ENCODE data around the gene NACC1.

The NACC1 gene

DNA sequence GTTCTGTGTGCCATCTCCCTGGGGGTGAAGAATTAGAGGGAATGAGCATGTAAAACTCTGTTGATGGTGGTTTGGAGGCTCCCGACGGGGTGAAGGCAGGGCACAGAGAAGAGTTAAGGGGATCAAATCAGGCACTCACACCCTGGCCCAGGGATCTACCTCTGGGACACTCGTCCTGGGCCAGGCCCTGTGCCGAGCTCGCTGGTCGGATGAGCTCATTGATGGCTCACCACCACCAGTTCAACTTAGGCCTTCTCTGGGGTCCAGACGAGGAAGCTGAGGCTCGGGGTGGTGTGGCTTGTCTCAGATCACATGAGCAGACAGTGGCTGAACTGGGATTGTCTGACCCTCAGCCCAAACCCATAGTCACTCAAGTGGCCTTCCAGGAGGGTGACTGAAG, 1.6 kb downstream of the NACC1 start:
- TF ChIP-seq, protein P1, sequence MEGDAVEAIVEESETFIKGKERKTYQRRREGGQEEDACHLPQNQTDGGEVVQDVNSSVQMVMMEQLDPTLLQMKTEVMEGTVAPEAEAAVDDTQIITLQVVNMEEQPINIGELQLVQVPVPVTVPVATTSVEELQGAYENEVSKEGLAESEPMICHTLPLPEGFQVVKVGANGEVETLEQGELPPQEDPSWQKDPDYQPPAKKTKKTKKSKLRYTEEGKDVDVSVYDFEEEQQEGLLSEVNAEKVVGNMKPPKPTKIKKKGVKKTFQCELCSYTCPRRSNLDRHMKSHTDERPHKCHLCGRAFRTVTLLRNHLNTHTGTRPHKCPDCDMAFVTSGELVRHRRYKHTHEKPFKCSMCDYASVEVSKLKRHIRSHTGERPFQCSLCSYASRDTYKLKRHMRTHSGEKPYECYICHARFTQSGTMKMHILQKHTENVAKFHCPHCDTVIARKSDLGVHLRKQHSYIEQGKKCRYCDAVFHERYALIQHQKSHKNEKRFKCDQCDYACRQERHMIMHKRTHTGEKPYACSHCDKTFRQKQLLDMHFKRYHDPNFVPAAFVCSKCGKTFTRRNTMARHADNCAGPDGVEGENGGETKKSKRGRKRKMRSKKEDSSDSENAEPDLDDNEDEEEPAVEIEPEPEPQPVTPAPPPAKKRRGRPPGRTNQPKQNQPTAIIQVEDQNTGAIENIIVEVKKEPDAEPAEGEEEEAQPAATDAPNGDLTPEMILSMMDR (conservative IDR thresholded peaks at IDR 0.05): no peak
- no peak for TF ChIP-seq ZFX (IDR thresholded peaks at IDR 0.05)
- H3K27ac ChIP-seq: peak overlapping the region; percentile 95

DNA sequence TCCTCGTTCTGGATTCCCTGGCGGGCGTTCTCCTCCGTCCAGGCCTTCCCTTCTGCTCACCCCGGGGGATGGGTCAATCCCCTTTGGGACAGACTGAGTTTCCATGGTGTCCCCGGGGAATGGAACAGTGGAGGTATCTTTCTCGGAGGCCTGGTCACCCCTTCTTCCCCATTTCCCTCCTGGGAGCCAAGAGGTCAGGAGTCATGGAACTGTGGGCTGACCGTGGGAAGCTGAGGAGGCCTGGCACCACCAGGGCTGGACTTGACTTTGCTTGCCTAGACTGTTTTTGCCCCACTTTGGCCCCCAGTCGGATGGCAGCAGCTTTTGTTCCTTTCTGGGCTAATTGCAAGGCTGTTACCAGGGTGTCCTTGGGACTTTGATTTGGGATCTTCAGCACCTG, 2.0 kb downstream of the NACC1 start:
- peak overlapping the region; percentile 95; the same call in 1 of the 2 replicates for H3K27ac ChIP-seq
- TF ChIP-seq ZFX (IDR thresholded peaks at IDR 0.05): no peak
- TF ChIP-seq, protein P1 (conservative IDR thresholded peaks at IDR 0.05): no peak

DNA sequence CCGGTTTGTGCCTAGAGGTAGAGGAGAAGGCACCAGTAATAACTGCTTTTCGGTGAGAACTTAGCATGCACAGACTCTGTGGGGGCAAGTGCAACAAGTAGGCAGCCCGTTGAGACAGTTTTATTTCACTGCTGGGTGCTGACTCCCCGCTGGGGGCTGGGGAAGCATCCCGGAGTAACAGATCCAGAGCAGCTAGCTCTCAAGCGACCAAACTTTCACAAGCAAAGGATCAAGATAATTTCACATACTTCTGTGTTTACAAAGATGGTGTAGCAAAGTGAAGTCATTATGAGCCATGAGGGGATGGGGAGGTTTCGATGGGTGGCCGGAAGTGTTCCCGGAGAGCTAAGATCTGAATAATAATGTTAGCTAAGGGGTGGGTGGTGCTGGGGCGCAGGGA, 2.8 kb downstream of the NACC1 start:
- TF ChIP-seq ZFX (IDR thresholded peaks at IDR 0.05): no peak
- TF ChIP-seq, protein P1 (conservative IDR thresholded peaks at IDR 0.05): no peak
- H3K27ac ChIP-seq: no peak overlapping the region

DNA sequence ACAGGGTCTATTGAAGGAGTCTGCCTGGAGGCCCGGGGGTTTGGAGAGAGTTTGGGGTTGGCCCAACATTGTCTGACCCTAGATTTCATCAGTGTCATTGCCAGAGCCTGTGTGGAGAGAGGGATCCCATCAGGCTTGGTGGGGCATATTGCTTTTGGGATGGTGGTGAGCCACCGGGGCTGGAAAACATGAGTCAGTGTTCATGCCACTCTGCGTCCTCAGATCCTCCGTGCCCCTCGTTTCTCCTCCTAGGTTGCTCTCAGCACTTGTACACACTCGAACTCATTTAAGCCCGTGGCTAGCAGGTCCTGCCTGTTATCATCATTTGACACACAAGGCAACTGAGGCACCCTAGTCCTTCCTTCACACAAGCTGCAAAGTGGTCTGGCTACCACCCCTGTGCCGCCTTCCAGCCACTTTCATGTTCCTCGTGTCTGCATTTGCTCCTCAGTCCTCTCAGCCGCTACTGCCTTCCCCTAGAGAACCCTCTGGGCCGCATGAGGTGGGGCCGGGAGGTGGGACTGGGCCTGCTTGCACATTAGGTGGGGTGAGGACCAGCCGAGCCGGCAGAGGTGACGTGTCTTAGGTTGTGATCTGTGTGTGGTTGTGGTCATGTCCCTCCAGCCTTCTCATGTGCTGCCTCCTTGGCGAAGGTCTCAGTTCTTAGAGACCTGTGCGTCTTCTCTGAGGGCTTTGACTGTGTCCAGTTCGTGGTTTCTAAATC, 3.6 kb downstream of the NACC1 start:
- no peak for TF ChIP-seq ZFX (IDR thresholded peaks at IDR 0.05)
- TF ChIP-seq, protein P1 (conservative IDR thresholded peaks at IDR 0.05): no peak
- no peak overlapping the region for H3K27ac ChIP-seq

DNA sequence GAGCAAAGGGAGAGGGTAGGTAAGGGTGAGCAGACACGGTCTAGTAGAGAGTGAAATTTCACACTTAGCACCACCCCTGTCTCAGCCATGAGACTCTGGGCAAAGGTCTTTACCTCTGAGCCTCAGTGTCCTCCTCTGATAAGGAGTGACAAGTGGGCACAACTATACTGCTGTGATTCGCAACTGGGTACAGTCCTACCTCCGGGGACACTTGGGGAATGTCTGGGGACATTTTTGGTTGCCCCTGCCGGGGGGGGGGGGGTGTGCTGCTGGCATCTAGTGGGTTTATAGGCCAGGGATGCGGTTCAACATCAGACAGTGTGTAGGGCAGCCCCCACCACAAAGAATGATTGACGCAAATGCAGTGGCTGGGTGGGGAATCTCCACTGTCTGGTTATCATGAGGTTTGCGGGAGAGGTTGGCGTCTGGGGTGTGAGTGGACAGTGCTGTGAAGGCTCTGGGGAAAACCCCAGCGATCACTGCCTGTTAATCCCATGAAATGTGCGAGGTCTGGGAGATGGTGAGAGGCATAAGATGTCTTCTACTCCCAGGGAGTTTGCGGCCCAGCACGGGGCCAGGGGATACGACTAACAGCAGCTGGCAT, 4.3 kb downstream of the NACC1 start:
- TF ChIP-seq ZFX (IDR thresholded peaks at IDR 0.05): no peak
- TF ChIP-seq, protein P1 (conservative IDR thresholded peaks at IDR 0.05): no peak

DNA sequence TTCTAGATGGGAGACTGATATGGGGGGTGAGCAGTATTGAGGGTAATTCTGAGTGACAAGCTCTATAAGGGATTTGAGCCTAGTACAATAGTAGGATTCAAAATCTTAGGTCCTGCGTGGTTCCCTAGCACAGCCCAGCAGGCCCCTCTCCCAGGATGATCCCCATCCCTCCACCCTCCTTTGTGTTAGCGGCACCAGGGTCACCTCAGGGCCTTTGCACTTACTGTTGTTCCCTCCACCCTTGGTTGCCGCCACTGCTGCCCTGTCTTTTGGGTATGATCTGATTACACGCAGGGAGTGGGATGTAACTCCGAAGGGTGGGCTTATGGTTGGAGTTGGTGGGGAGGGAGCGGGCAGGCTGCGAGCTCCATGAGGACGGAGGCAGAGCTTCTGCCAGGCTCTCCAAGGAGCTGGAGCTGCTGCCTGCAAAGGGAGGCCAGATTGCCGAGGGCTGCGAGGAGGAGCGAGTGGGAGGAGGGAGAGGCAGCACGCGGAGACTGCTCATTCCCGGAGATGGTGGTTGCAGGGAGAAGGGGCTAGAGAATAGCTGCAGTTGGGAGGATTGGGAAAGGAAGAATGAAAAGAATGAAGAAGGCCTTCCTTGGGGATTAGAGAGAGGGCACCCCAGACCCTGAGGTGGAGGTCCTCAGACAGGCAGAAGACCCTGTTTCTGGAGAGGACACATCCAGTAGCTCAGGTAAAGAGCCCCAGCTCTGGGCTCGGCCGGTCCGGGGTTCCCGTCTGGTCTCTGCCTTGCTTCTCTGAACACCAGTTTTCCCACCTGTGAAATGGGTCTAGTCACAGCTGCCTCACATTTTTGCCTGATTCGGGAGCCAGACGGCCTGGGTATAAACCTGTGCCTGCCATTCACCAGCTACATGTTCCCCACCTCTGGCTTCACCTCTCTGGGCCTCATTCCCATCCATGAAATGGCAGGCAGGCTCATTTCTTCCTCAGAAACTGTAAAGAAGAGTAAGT, 5.2 kb downstream of the NACC1 start:
- TF ChIP-seq ZFX (IDR thresholded peaks at IDR 0.05): no peak
- TF ChIP-seq, protein P1 (conservative IDR thresholded peaks at IDR 0.05): no peak
- H3K27ac ChIP-seq: no peak overlapping the region

More for the DNA sequence above, 4.3 kb downstream of the NACC1 start:
- H3K27ac ChIP-seq: no peak overlapping the region
